Motor neuron (in vitro differentiated cells): ENCODE results near the gene SRGAP2B. TPM values are rescaled to one million over a fixed set of nuclear protein-coding genes. Genes with fewer than 3 reads are reported as not detected.
"Not testable (repeated sequence)": the region's sequence is repeated elsewhere in the genome, so short reads cannot be mapped to it uniquely, and the experiment has no call there.

Experiments
- ATAC-seq, 8 experiments: fragments of 200-7000 bp; cut with Tn5 transposase; replicated peaks in 6 of 8; 2 replicates each; pipeline ENCODE4 v1.8.0; 2021; ENCODE audit warnings: mild to moderate bottlenecking in 8 of 8, moderate library complexity in 8 of 8
- H3K27ac ChIP-seq, 2 donors: fragments of 250-450 bp; sonication (Bioruptor Pico); 2 replicates each; pipeline ENCODE4 v1.9.0; 2021; ENCODE audit warnings: antibody characterized with exemption in 2 of 2, mild to moderate bottlenecking in 2 of 2, moderate library complexity in 1 of 2
- H3K4me1 ChIP-seq, 2 donors: fragments of 250-450 bp; sonication (Bioruptor Pico); replicated peaks in 1 of 2; 2 replicates each; pipeline ENCODE4 v1.6.1; 2021; ENCODE audit warnings: antibody characterized with exemption in 2 of 2, mild to moderate bottlenecking in 2 of 2, moderate library complexity in 1 of 2
- H3K4me3 ChIP-seq, 5 donors: fragments of 250-450 bp; sonication (Bioruptor Pico); 2 replicates each; pipeline ENCODE4 v1.9.0; 2021; ENCODE audit warnings: antibody characterized with exemption in 5 of 5, mild to moderate bottlenecking in 5 of 5, moderate library complexity in 4 of 5
- WGBS, 10 experiments: fragments of 450-650 bp; shearing (Covaris generic); methylation state at CpG; one replicate each; pipeline ENCODE4 v1.0.0; 2022; 5-methylcytosine and 5-hydroxymethylcytosine counted together
- in situ Hi-C, 9 experiments: fragments of 400-800 bp; cut with MboI; loops; one replicate each; pipeline ENCODE4 v1.15.0; 2021; ENCODE audit warnings: low sequenced_read_pairs in 9 of 9, low pct_unique_long_range_greater_than_20kb in 2 of 9; ENCODE audit not compliant: unreplicated experiment in 9 of 9
- total RNA-seq, 8 experiments: library from RNA; unstranded; fragments of 300-600 nt; gene quantifications; 2 replicates each; pipeline versions ENCODE4 v1.2.3 to v1.2.4, GENCODE V29; 2022

SRGAP2B gene
- total RNA-seq, 8 experiments from 2014 or later = 9.8 to 28.6 (median 14.3) TPM

GRCh38 chr1:144986171-144986860, 108.8 kb downstream of the SRGAP2B start:
- in situ Hi-C loops = not testable (repeated sequence)
- no CpG with 5 or more reads among the region's 7 CpGs for WGBS, 10 experiments

GRCh38 chr1:144985550-144986170, 109.5 kb downstream of the SRGAP2B start:
- peak in 4 of 8 experiments; percentile 32 to 60 (median 56) for ATAC-seq
- 67% methylated on average over 1 of the region's 7 CpGs; no CpG with 5 or more reads in 9 of the 10 experiments for WGBS, 10 experiments

More at GRCh38 chr1:144986171-144986860, 108.8 kb downstream of the SRGAP2B start:
- not testable (repeated sequence) for H3K4me1 ChIP-seq, H3K27ac ChIP-seq, H3K4me3 ChIP-seq
- peak in 5 of 8 experiments; percentile 36 to 69 (median 56) for ATAC-seq

DNA sequence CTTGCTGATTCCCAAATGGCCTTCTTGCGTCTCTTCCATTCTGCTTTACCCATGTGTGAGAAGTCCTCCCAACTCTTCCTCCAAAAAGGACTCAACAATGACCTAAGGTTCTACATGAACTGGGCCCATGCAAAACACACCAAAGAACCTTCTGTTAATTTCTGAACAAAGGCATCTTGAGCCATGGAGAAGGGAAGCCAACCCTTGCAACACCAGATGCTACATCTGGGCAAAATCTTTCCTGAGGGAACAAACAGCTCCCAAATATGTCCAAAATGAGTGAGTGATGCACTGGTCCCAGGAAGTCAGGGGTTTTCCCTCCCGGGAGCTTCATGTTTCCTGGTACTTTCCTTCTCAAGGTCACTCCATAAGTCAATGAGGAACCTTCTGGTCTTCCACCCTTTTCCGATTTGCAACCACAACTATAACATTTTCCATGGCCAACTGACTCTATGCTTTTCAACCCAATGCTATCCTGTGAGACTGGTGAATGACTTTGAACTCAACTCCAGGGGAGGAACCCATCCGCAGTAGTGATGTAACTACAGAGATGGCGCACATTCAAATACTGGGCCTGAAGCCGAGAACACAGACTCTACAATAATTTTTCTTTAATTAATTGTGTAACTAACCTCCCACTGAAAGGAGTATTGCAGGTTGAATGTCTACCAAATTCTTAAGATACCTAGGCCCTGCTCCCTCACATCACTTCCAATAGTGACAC, 112.2 kb downstream of the SRGAP2B start:
- H3K27ac ChIP-seq, H3K4me3 ChIP-seq, H3K4me1 ChIP-seq, in situ Hi-C loops, ATAC-seq: not testable (repeated sequence)
- no CpG with 5 or more reads among the region's 6 CpGs for WGBS, 10 experiments

More at GRCh38 chr1:144985550-144986170, 109.5 kb downstream of the SRGAP2B start:
- H3K4me3 ChIP-seq, in situ Hi-C loops, H3K4me1 ChIP-seq, H3K27ac ChIP-seq: not testable (repeated sequence)

GRCh38 chr1:144981157-144981556, 114.0 kb downstream of the SRGAP2B start:
- WGBS, 10 experiments = no CpG with 5 or more reads among the region's 4 CpGs
- peak in 5 of 8 experiments; percentile 59 to 94 (median 82) for ATAC-seq
- H3K27ac ChIP-seq, H3K4me1 ChIP-seq, H3K4me3 ChIP-seq, in situ Hi-C loops: not testable (repeated sequence)

- H3K27ac ChIP-seq, in situ Hi-C loops, H3K4me3 ChIP-seq, H3K4me1 ChIP-seq: not testable (repeated sequence)
- peak in 2 of 8 experiments; percentile 57 to 66 for ATAC-seq
- WGBS, 10 experiments = no CpG with 5 or more reads among the region's 5 CpGs
These were observed 115.0 kb downstream of the SRGAP2B start for GRCh38 chr1:144979960-144980595.

- H3K4me3 ChIP-seq, H3K27ac ChIP-seq, in situ Hi-C loops, H3K4me1 ChIP-seq: not testable (repeated sequence)
- no CpG with 5 or more reads among the region's 2 CpGs for WGBS, 10 experiments
- peak in 2 of 8 experiments; percentile 24 to 68 for ATAC-seq
These were observed 117.3 kb downstream of the SRGAP2B start for GRCh38 chr1:144977856-144978255.

DNA sequence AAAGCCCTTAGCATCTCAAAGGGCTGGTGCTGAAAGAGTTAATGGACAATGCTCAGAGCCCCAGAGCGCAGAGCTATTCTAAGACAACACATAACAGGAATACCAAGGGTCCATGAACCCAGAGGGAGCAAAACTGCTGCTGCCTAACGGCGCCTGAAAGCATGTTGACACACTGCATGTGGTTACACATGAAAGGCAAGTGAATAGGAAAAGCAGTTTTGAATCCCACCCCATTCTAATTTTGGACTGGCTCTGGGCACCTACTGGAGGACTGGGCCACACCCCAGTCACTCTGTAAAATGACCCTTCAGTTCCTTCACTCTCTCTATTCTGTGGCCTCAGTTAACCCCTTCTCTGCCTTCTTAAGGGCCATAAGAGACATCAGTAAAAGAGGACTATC, 123.2 kb downstream of the SRGAP2B start:
- WGBS, 10 experiments = no CpG with 5 or more reads among the region's 3 CpGs
- in situ Hi-C loops, H3K27ac ChIP-seq, H3K4me1 ChIP-seq, H3K4me3 ChIP-seq: not testable (repeated sequence)
- peak in 5 of 8 experiments; percentile 42 to 99 (median 98) for ATAC-seq

DNA sequence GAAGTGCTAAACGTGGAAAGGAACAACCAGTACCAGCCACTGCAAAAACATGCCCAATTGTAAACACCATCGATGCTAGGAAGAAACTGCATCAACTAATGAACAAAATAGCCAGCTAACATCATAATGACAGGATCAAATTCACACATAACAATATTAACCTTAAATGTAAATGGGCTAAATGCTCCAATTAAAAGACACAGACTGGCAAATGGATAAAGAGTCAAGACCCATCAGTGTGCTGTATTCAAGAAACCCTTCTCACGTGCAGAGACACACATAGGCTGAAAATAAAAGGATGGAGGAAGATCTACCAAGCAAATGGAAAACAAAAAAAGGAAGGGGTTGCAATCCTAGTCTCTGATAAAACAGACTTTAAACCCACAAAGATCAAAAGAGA, 128.6 kb downstream of the SRGAP2B start:
- ATAC-seq, H3K4me1 ChIP-seq, H3K4me3 ChIP-seq, in situ Hi-C loops, H3K27ac ChIP-seq: not testable (repeated sequence)
- no CpG with 5 or more reads among the region's 3 CpGs for WGBS, 10 experiments

- WGBS, 10 experiments = no CpG with 5 or more reads among the region's 12 CpGs
- in situ Hi-C loops, H3K4me3 ChIP-seq, H3K27ac ChIP-seq, ATAC-seq, H3K4me1 ChIP-seq: not testable (repeated sequence)
These were observed 130.4 kb downstream of the SRGAP2B start for GRCh38 chr1:144964765-144965164.

DNA sequence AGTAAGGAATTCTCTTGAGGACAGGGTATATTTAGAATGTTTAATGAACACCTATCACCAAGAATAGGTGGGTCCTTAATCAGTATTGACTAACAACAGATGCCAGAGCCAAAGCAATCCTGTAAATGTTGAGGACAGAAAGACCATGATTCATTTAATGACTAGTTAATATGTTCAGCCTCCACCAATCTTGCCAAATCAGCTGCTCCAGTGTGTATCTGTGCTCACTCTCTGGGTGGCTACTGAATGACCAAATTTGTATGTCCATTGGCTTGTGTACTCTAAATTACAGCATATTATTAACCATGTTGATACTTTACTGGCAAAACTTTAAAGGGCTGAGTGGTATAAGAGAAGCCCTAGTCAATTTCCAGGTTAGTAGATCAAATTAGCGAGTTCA, 130.9 kb downstream of the SRGAP2B start:
- H3K4me3 ChIP-seq, in situ Hi-C loops, H3K27ac ChIP-seq, H3K4me1 ChIP-seq: not testable (repeated sequence)
- ATAC-seq = peak in 1 of 8 experiments; percentile 44
- no CpG with 5 or more reads among the region's 1 CpG for WGBS, 10 experiments

DNA sequence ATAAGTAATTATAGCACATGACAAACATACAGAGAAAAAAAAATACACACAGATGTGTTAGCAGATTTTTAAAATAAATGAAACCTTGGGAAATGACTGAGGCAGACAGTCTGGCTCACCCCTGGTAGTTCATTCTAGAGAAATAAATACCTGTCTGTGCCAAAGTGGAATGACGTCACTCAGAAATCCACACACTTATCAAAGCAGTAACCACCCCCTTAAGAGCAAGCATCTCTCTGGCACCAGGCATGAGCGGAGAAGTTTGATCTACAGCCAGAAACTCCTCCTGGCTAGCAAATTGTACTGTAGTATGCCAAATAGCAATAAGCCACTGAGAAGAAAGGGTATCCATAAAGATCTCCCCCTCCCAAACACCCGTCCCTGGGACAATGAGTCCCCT, 131.6 kb downstream of the SRGAP2B start:
- H3K4me3 ChIP-seq, in situ Hi-C loops, H3K4me1 ChIP-seq, H3K27ac ChIP-seq: not testable (repeated sequence)
- peak in 1 of 8 experiments; percentile 27 for ATAC-seq
- WGBS, 10 experiments = no CpG with 5 or more reads among the region's 3 CpGs

- ATAC-seq = peak; percentile 57 to 91 (median 78)
- H3K4me1 ChIP-seq, in situ Hi-C loops, H3K27ac ChIP-seq, H3K4me3 ChIP-seq: not testable (repeated sequence)
- WGBS, 10 experiments = no CpG with 5 or more reads among the region's 9 CpGs
These were observed 133.2 kb downstream of the SRGAP2B start for GRCh38 chr1:144961604-144962583.
